Measurements from ENCODE around the gene NOP58. TPM values are rescaled to one million over a fixed set of nuclear protein-coding genes. Genes with fewer than 3 reads are reported as not detected.
"Not testable (repeated sequence)": the region's sequence is repeated elsewhere in the genome, so short reads cannot be mapped to it uniquely, and the experiment has no call there.

The NOP58 gene
- total RNA-seq, 1 donor from 2014 or later: 75.2 TPM

GRCh38 chr2:202249521-202250253 lies 15.9 kb upstream of the NOP58 start:
- Histone ChIP-seq H3K4me3 (ENCODE audit: low read depth, low read length) (no peak overlapping the region), H3K27me3 (ENCODE audit: control insufficient read depth, insufficient read depth, low read length) (no peaks in the 10 kb centered on the region), H3K36me3 (ENCODE audit: control insufficient read depth, insufficient read depth, low read length) (no peaks in the 10 kb centered on the region)
- DNase-seq (ENCODE audit: low read depth): no peak
- no peak for TF ChIP-seq CTCF (IDR thresholded peaks at IDR 0.05; ENCODE audit: insufficient read depth, low read length, poor library complexity, severe bottlenecking)

- Histone ChIP-seq H3K27me3 (ENCODE audit: control insufficient read depth, insufficient read depth, low read length) (no peaks in the 10 kb centered on the region), H3K36me3 (ENCODE audit: control insufficient read depth, insufficient read depth, low read length) (no peaks in the 10 kb centered on the region), H3K4me3 (ENCODE audit: low read depth, low read length) (no peak overlapping the region)
- no peak for DNase-seq (ENCODE audit: low read depth)
- no peak for TF ChIP-seq CTCF (IDR thresholded peaks at IDR 0.05; ENCODE audit: insufficient read depth, low read length, poor library complexity, severe bottlenecking)
These were observed 14.1 kb upstream of the NOP58 start for GRCh38 chr2:202251494-202251893.

GRCh38 chr2:202261531-202261930 lies 4.0 kb upstream of the NOP58 start:
- no peaks in the 10 kb centered on the region for H3K36me3 ChIP-seq (ENCODE audit: control insufficient read depth, insufficient read depth, low read length)
- TF ChIP-seq CTCF (IDR thresholded peaks at IDR 0.05; ENCODE audit: insufficient read depth, low read length, poor library complexity, severe bottlenecking): no peak
- no peak for DNase-seq (ENCODE audit: low read depth)
- no peak overlapping the region for H3K4me3 ChIP-seq (ENCODE audit: low read depth, low read length)
- H3K27me3 ChIP-seq (ENCODE audit: control insufficient read depth, insufficient read depth, low read length): no peaks in the 10 kb centered on the region

GRCh38 chr2:202267495-202267894 lies 1.9 kb downstream of the NOP58 start:
- no peak for TF ChIP-seq CTCF (IDR thresholded peaks at IDR 0.05; ENCODE audit: insufficient read depth, low read length, poor library complexity, severe bottlenecking)
- Histone ChIP-seq H3K4me3 (ENCODE audit: low read depth, low read length) (peak overlapping the region; percentile 65), H3K36me3 (ENCODE audit: control insufficient read depth, insufficient read depth, low read length) (no peaks in the 10 kb centered on the region), H3K27me3 (ENCODE audit: control insufficient read depth, insufficient read depth, low read length) (no peaks in the 10 kb centered on the region)
- no peak for DNase-seq (ENCODE audit: low read depth)

- TF ChIP-seq CTCF (IDR thresholded peaks at IDR 0.05; ENCODE audit: insufficient read depth, low read length, poor library complexity, severe bottlenecking): no peak
- Histone ChIP-seq H3K27me3 (ENCODE audit: control insufficient read depth, insufficient read depth, low read length) (no peaks in the 10 kb centered on the region), H3K4me3 (ENCODE audit: low read depth, low read length) (no peak overlapping the region), H3K36me3 (ENCODE audit: control insufficient read depth, insufficient read depth, low read length) (no peaks in the 10 kb centered on the region)
- DNase-seq (ENCODE audit: low read depth): no peak
These were observed 4.0 kb downstream of the NOP58 start for GRCh38 chr2:202269585-202269984.

GRCh38 chr2:202270487-202270886 lies 4.9 kb downstream of the NOP58 start:
- Histone ChIP-seq H3K36me3 (ENCODE audit: control insufficient read depth, insufficient read depth, low read length) (no peaks in the 10 kb centered on the region), H3K4me3 (ENCODE audit: low read depth, low read length) (no peak overlapping the region), H3K27me3 (ENCODE audit: control insufficient read depth, insufficient read depth, low read length) (no peaks in the 10 kb centered on the region)
- TF ChIP-seq CTCF (IDR thresholded peaks at IDR 0.05; ENCODE audit: insufficient read depth, low read length, poor library complexity, severe bottlenecking): no peak
- DNase-seq (ENCODE audit: low read depth): no peak

GRCh38 chr2:202276078-202276720 lies 10.6 kb downstream of the NOP58 start:
- not testable (repeated sequence) for H3K4me3 ChIP-seq (ENCODE audit: low read depth, low read length); H3K36me3 ChIP-seq (ENCODE audit: control insufficient read depth, insufficient read depth, low read length); H3K27me3 ChIP-seq (ENCODE audit: control insufficient read depth, insufficient read depth, low read length); DNase-seq (ENCODE audit: low read depth)

All from kidney epithelial cell (primary cell).